GM23248 (cell line): Measurements from ENCODE around the gene STRIP2. TPM values are rescaled to one million over a fixed set of nuclear protein-coding genes. Genes with fewer than 3 reads are reported as not detected.

Experiments used
- DNase-seq: peaks from one replicate; pipeline ENCODE4 v3.0.0-alpha.2; 2015
- H2AFZ ChIP-seq: fragments of 200-600 bp; sonication (generic); 2 replicates; pipeline ENCODE4 v1.6.1; 2016; ENCODE audit warnings: antibody characterized with exemption
- H3F3A ChIP-seq: fragments of 200-600 bp; sonication (generic); 2 replicates; pipeline ENCODE4 v1.6.1; 2016; ENCODE audit warnings: mild to moderate bottlenecking, antibody characterized with exemption, mixed run types; ENCODE audit not compliant: insufficient read depth
- H3K27ac ChIP-seq: fragments of 200-600 bp; sonication (generic); 2 replicates; pipeline ENCODE4 v1.5.1; 2016; ENCODE audit warnings: mild to moderate bottlenecking
- H3K27me3 ChIP-seq: fragments of 200-600 bp; sonication (generic); replicated peaks from 2 replicates; pipeline ENCODE4 v1.6.1; 2016; ENCODE audit warnings: mild to moderate bottlenecking; ENCODE audit not compliant: insufficient read depth
- H3K36me3 ChIP-seq: fragments of 200-600 bp; sonication (generic); 2 replicates; pipeline ENCODE4 v1.6.1; 2016; ENCODE audit warnings: low read depth, mild to moderate bottlenecking
- H3K4me1 ChIP-seq: fragments of 200-600 bp; sonication (generic); 2 replicates; pipeline ENCODE4 v1.6.1; 2016; ENCODE audit warnings: mild to moderate bottlenecking; ENCODE audit not compliant: insufficient read depth
- H3K4me2 ChIP-seq: fragments of 200-600 bp; sonication (generic); one replicate; pipeline ENCODE4 v1.6.1; 2016; ENCODE audit warnings: mild to moderate bottlenecking; ENCODE audit not compliant: unreplicated experiment
- H3K4me3 ChIP-seq: fragments of 200-600 bp; sonication (generic); 2 replicates; pipeline ENCODE4 v1.5.1; 2016; ENCODE audit warnings: mild to moderate bottlenecking
- H3K79me2 ChIP-seq: fragments of 200-600 bp; sonication (generic); 2 replicates; pipeline ENCODE4 v1.6.1; 2016; ENCODE audit warnings: mild to moderate bottlenecking; ENCODE audit not compliant: insufficient read depth
- H3K9ac ChIP-seq: fragments of 200-600 bp; sonication (generic); 2 replicates; pipeline ENCODE4 v1.6.1; 2016; ENCODE audit warnings: mild to moderate bottlenecking
- H3K9me2 ChIP-seq: fragments of 200-600 bp; sonication (generic); 2 replicates; pipeline ENCODE4 v1.6.1; 2016; ENCODE audit warnings: mixed run types, mild to moderate bottlenecking, moderate library complexity; ENCODE audit not compliant: insufficient read depth
- H3K9me3 ChIP-seq: fragments of 200-600 bp; sonication (generic); one replicate; pipeline ENCODE4 v1.6.1; 2017; ENCODE audit warnings: low read depth
- H4K20me1 ChIP-seq: fragments of 200-600 bp; sonication (generic); 2 replicates; pipeline ENCODE4 v1.6.0; 2016; ENCODE audit not compliant: insufficient read depth
- EZH2 ChIP-seq: fragments of 200-600 bp; sonication (generic); IDR thresholded peaks from 2 replicates; pipeline ENCODE4 v1.6.1; 2018; ENCODE audit warnings: antibody characterized with exemption, mild to moderate bottlenecking; ENCODE audit not compliant: insufficient read depth, poor library complexity, severe bottlenecking
- EZH2phosphoT487 ChIP-seq: fragments of 200-600 bp; sonication (generic); IDR thresholded peaks from 2 replicates; pipeline ENCODE4 v1.6.1; 2018; ENCODE audit warnings: antibody characterized with exemption, moderate library complexity, mild to moderate bottlenecking, low read depth; ENCODE audit not compliant: insufficient read depth
- WGBS, 2 experiments: methylation state at CpG; one replicate each; pipeline ENCODE4 v1.1.6; 2015 to 2017; ENCODE audit warnings: low lambda C conversion rate in 2 of 2, low coverage in 1 of 2; ENCODE audit errors: missing lambda C conversion rate in 2 of 2; 5-methylcytosine and 5-hydroxymethylcytosine counted together
- in situ Hi-C: fragments of 300-500 bp; cut with MboI; formaldehyde crosslinking; loops from 2 replicates; pipeline ENCODE4 v1.15.0; 2020
- polyA plus RNA-seq: library from polyadenylated mRNA; unstranded; fragments of >200 nt; fragmentation: Nextera tagmentation; extraction: Ambion mirVana; gene quantifications from 2 replicates; pipeline ENCODE4 v1.2.1, GENCODE V29; 2016
- total RNA-seq: library from RNA; depleted of rRNA; stranded (reverse); fragments of >200 nt; shearing (Covaris generic); gene quantifications from 2 replicates; pipeline ENCODE4 v1.2.3, GENCODE V29; 2014

The STRIP2 gene
- total and polyA plus RNA-seq, 2 experiments from 2014 or later, result 1.5 to 2.2 TPM

- in situ Hi-C loops, result no loop called here
- no peak overlapping the region for H2AFZ ChIP-seq
Measured at GRCh38 chr7:129450295-129450694, 16.1 kb downstream of the STRIP2 start.

GRCh38 chr7:129452589-129453231, 18.5 kb downstream of the STRIP2 start:
- peaks cover 3% of the 10 kb centered on the region; the same call in 1 of the 2 replicates for H3K9me2 ChIP-seq
- H3K4me3 ChIP-seq, result no peak overlapping the region
- H3F3A ChIP-seq, result no peaks in the 10 kb centered on the region
- no peaks in the 10 kb centered on the region for H3K79me2 ChIP-seq
- WGBS, 2 experiments, result 84 to 91% methylated on average over 2 of the region's 2 CpGs
- H2AFZ ChIP-seq, result no peak overlapping the region
- in situ Hi-C loops, result no loop called here
- H3K4me1 ChIP-seq, result no peaks in the 10 kb centered on the region
- H4K20me1 ChIP-seq, result no peaks in the 10 kb centered on the region
- no peak overlapping the region for H3K27ac ChIP-seq
- no peak for DNase-seq
- TF ChIP-seq EZH2, result no peak
- TF ChIP-seq EZH2phosphoT487, result no peak
- no peaks in the 10 kb centered on the region for H3K9me3 ChIP-seq
- no peaks in the 10 kb centered on the region for H3K36me3 ChIP-seq
- H3K4me2 ChIP-seq, result no peak overlapping the region
- H3K27me3 ChIP-seq, result no peaks in the 10 kb centered on the region
- no peak overlapping the region for H3K9ac ChIP-seq

More at GRCh38 chr7:129450295-129450694, 16.1 kb downstream of the STRIP2 start:
- DNase-seq, result no peak
- Histone ChIP-seq H3K9me2 (peaks cover 3% of the 10 kb centered on the region; the same call in 1 of the 2 replicates), H3F3A (no peaks in the 10 kb centered on the region), H3K27me3 (no peaks in the 10 kb centered on the region), H3K27ac (no peak overlapping the region), H3K36me3 (no peaks in the 10 kb centered on the region), H3K4me1 (no peaks in the 10 kb centered on the region), H3K9ac (no peak overlapping the region), H3K79me2 (no peaks in the 10 kb centered on the region), H3K4me3 (no peak overlapping the region), H3K9me3 (no peaks in the 10 kb centered on the region), H3K4me2 (no peak overlapping the region), H4K20me1 (no peaks in the 10 kb centered on the region)
- TF ChIP-seq EZH2 (no peak), EZH2phosphoT487 (no peak)

DNA sequence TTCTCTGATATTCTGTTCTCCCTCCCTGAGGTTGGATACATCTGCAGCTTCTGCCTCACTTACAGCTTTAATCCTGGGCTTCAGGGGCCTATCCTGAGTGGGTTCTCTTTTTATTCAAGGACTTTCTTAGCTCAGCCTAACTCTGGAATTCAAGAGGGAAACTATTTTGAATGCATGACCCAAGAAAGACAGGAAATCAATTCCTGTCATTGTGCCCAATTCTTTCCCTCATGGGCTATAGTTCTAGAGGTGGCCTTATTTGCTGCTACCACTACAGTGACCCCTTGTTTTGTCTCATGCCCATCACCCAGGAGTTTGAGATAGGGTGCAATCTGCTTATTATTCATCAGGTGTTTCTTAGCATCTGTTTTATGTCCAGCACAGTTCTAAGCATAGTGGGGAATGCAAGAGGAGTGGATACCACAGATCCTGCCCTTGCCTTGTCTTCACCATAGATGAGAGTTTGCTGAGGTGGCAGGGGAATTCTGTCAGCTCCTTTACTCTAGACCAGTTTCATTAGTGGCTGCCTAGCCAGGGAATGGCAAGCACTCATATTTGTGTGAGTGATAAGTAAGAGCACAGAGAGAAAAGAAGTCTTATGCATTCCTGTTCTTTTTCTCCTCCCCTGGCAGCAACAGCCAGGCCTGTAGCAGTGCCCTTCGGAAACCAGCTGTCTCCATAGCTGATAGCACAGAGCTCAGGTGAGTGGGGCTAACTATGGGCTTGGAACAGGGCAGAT, 19.4 kb downstream of the STRIP2 start:
- Histone ChIP-seq H3K4me3 (no peak overlapping the region), H3K4me2 (no peak overlapping the region), H3K4me1 (no peaks in the 10 kb centered on the region), H3K27ac (no peak overlapping the region), H3K27me3 (no peaks in the 10 kb centered on the region), H4K20me1 (no peaks in the 10 kb centered on the region), H3K9me2 (peaks cover 3% of the 10 kb centered on the region; the same call in 1 of the 2 replicates), H3K79me2 (no peaks in the 10 kb centered on the region), H2AFZ (no peak overlapping the region), H3K9me3 (no peaks in the 10 kb centered on the region), H3K36me3 (no peaks in the 10 kb centered on the region), H3K9ac (no peak overlapping the region), H3F3A (no peaks in the 10 kb centered on the region)
- WGBS, 2 experiments, result 100% methylated on average over 1 of the region's 1 CpG
- in situ Hi-C loops, result no loop called here
- no peak for TF ChIP-seq EZH2
- no peak for TF ChIP-seq EZH2phosphoT487
- no peak for DNase-seq

GRCh38 chr7:129454249-129454551, 20.0 kb downstream of the STRIP2 start:
- no peaks in the 10 kb centered on the region for H3K9me3 ChIP-seq
- no peaks in the 10 kb centered on the region for H3K79me2 ChIP-seq
- no peaks in the 10 kb centered on the region for H3K4me1 ChIP-seq
- no peak overlapping the region for H2AFZ ChIP-seq
- DNase-seq, result no peak
- no peak overlapping the region for H3K4me2 ChIP-seq
- in situ Hi-C loops, result no loop called here
- no peaks in the 10 kb centered on the region for H4K20me1 ChIP-seq
- 82 to 89% methylated on average over 4 of the region's 4 CpGs for WGBS, 2 experiments
- no peak overlapping the region for H3K27ac ChIP-seq
- H3K9me2 ChIP-seq, result peaks cover 3% of the 10 kb centered on the region; the same call in 1 of the 2 replicates
- TF ChIP-seq EZH2phosphoT487, result no peak
- no peak for TF ChIP-seq EZH2
- no peak overlapping the region for H3K4me3 ChIP-seq
- H3K27me3 ChIP-seq, result no peaks in the 10 kb centered on the region
- no peak overlapping the region for H3K9ac ChIP-seq
- no peaks in the 10 kb centered on the region for H3K36me3 ChIP-seq
- no peaks in the 10 kb centered on the region for H3F3A ChIP-seq
